Cardiac fibroblast (primary cell): ENCODE results near the gene MRPL33.

Experiments
- DNase-seq, 2 donors: peaks; one replicate each; pipeline versions ENCODE4 v3.0.0 to v3.0.0-alpha.2; 2010; ENCODE audit warnings: low read depth in 2 of 2
- H3K4me3 ChIP-seq, 2 donors: replicated peaks in 1 of 2; 1 replicate in 1 of 2; 2 replicates in 1 of 2; pipeline ENCODE4 v1.5.1; 2011; ENCODE audit warnings: low read depth in 2 of 2, low read length in 2 of 2, mild to moderate bottlenecking in 2 of 2, moderate library complexity in 1 of 2
- CTCF ChIP-seq: IDR thresholded peaks from one replicate; pipeline ENCODE4 v1.5.1; 2011; ENCODE audit warnings: low read depth, mild to moderate bottlenecking, low read length, inconsistent platforms

The MRPL33 gene

GRCh38 chr2:27815860-27816438 is 44.4 kb downstream of the MRPL33 start:
- no peak overlapping the region for H3K4me3 ChIP-seq
- no peak for DNase-seq
- TF ChIP-seq CTCF, result no peak

GRCh38 chr2:27822049-27822448 is 50.5 kb downstream of the MRPL33 start:
- no peak for TF ChIP-seq CTCF

GRCh38 chr2:27823135-27823534 is 51.6 kb downstream of the MRPL33 start:
- no peak for TF ChIP-seq CTCF
- no peak for DNase-seq
- no peak overlapping the region for H3K4me3 ChIP-seq

More at GRCh38 chr2:27822049-27822448, 50.5 kb downstream of the MRPL33 start:
- DNase-seq, result no peak
- no peak overlapping the region for H3K4me3 ChIP-seq

GRCh38 chr2:27823569-27823968 is 52.0 kb downstream of the MRPL33 start:
- no peak for TF ChIP-seq CTCF
- DNase-seq, result no peak
- no peak overlapping the region for H3K4me3 ChIP-seq

DNA sequence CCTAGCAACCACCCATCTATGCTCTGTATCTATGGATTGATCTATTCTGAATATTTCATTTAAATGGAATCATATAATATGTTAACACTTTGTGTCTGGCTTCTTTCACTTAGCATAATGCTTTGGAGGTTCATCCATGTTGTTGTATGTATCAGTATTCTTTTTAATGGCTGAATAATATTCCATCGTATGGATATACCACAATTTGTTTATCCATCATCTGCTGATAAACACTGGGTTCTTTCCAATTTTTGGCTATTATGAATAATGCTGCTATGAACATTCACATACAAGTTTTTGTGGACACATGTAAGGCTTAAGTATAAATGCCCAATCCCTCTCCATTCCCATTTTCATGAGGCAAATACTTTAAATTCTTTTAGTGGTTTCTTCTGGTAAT is 52.9 kb downstream of the MRPL33 start:
- no peak for TF ChIP-seq CTCF
- DNase-seq, result no peak

DNA sequence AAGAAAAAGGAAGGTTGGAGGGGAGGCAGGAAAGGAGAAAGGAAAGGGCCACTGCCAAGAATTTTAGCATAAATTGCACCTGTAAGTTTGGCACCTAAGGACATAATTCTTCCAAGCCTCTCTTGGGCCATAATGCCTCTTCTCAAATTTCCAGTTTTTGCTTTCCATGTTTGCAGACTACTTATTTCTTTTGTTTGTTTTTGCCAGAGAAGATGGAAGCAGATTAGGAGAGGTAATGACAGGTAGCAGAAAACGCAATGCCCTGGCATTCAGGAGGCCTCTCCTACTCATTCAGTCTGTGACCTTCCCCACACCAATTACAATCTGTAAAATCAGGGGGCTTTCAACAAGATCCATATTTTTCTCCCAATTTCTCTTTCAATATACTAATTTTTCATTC is 56.8 kb downstream of the MRPL33 start:
- H3K4me3 ChIP-seq, result no peak overlapping the region
- no peak for DNase-seq
- TF ChIP-seq CTCF, result no peak

More for the DNA sequence above, 52.9 kb downstream of the MRPL33 start:
- no peak overlapping the region for H3K4me3 ChIP-seq
